CMK (cell line): ENCODE data around the gene SLC6A13.

Source experiments
- DNase-seq: peaks from one replicate; pipeline ENCODE4 v3.0.0-alpha.2; 2010; ENCODE audit warnings: low read depth

SLC6A13 gene

GRCh38 chr12:214003-214741 lies 48.5 kb downstream of the SLC6A13 start, which contains the start of gene SLC6A12:
SLC6A12 (minus strand) TSS chr12:214157; CDS start chr12:209986, 4,171 bp downstream.
- no peak for DNase-seq

DNA sequence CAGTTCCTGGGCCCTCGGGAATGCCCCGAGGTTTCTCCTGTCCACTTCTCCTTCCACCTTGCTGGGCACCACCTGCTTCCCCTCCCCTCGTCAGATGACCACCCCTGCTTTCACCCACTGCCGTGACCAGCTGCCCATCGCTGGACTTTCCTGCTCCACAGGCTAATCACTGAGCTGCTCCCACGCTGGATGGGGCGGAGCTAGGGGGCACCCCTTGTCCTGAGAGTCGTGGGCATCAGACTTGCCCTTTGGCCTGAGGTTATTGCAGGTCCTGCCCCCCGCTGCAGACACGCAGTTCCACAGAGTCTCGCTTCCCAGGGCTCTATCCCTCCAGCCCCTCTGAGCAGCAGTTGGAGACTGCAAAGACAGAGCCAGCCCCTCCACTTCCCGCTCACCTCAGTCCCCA lies 49.1 kb downstream of the SLC6A13 start:
- DNase-seq = no peak

- DNase-seq = no peak
Observed at GRCh38 chr12:212715-213526, 49.7 kb downstream of the SLC6A13 start.

GRCh38 chr12:212415-212714 lies 50.3 kb downstream of the SLC6A13 start:
- DNase-seq = no peak

GRCh38 chr12:211639-212414 lies 50.8 kb downstream of the SLC6A13 start:
- DNase-seq = no peak

- DNase-seq = no peak
Observed at GRCh38 chr12:211142-211465, 51.5 kb downstream of the SLC6A13 start.

GRCh38 chr12:210277-211141 lies 52.1 kb downstream of the SLC6A13 start:
- DNase-seq = no peak

GRCh38 chr12:209851-210250 lies 52.8 kb downstream of the SLC6A13 start:
- no peak for DNase-seq

DNA sequence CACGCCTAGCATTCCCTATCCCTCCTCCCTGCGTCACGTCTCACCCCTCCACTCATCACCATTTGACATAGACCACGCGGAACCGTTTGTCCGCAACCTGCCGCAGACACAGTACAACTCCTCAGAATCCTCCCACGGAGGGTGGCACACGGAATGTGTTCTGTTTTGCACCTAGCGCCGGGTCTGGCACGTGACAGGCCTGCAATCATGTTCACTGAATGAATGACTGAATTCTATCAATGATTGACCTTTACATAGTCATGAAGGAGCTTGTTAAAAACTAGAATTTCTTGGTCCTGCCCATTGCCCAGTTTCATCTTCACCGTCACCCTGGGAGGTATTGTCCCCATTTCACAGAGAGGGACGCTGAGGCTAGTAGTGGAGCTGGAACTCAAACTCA lies 53.4 kb downstream of the SLC6A13 start:
- no peak for DNase-seq

DNA sequence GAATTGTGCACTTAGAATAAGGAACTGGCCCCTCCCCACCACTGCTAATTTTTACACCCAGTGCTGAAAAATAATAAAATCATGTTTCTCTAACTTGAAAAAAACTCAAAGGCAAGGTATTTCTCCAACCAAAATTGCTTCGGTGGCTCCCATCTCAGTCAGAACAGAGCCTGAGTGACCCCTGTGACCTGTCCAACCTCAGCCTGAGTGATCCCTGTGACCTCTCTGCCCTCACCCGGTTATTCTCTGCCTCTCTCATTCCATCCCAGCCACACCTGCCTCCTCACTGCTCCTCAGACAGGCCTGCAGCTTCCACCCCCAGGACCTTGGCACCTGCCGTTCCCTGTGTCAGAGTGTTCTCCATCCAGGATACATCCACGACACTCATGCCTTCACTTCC lies 53.8 kb downstream of the SLC6A13 start:
- DNase-seq = no peak

DNA sequence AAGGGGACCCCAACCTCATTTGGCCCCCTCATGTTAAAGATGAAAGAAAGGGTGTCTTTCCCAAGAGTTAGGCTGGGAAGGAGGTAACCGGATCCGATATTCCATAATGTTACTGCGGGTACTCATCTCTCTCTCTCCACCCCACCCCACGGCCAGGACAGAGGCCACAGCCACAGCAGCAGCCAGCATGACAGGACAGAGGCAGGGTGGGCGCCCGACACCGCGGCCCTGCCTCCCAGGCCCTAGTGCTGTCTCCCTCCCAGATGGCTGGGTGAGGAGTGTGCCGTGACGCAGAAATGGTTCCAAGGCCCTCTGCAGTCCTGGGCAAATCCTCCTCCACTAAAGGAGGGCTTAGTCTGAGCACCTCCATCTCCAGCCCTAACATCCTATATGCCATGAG lies 54.8 kb downstream of the SLC6A13 start:
- no peak for DNase-seq

DNA sequence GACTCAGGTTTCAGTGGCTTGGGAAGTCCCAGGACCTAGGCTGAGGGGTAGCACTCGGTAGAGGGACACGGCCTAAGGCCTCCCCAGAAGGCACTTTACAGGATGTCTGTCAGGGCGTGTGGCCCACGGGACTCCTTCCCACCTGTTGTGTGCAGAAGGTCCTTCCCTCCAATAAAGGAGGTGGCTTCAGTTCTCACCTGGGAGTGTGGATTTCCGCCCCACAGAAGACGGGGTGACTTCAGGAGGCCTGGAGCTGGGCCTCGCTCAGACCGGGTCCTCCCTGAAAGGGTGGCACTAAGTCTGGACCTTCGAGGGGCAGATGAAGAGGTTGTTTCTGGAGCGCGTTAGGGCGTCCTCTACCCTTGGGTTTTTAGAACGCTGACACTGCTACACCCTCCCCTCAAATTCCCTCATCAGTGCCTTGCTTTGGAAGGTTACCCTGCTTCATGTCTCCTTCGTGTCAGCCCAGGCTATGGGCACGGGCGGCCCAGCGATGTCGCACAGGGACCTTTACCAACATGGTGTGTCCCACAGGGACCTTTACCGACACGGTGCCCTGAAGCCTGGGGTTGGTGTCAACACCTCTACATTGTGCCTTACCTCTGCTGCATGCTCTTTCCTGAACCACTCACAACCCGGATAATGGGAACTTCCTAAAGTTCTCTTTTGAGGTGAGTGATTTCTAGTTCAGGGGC lies 55.7 kb downstream of the SLC6A13 start:
- no peak for DNase-seq

- DNase-seq = no peak
Observed at GRCh38 chr12:205026-205425, 57.6 kb downstream of the SLC6A13 start.

GRCh38 chr12:204261-204678 lies 58.4 kb downstream of the SLC6A13 start:
- DNase-seq = no peak

DNA sequence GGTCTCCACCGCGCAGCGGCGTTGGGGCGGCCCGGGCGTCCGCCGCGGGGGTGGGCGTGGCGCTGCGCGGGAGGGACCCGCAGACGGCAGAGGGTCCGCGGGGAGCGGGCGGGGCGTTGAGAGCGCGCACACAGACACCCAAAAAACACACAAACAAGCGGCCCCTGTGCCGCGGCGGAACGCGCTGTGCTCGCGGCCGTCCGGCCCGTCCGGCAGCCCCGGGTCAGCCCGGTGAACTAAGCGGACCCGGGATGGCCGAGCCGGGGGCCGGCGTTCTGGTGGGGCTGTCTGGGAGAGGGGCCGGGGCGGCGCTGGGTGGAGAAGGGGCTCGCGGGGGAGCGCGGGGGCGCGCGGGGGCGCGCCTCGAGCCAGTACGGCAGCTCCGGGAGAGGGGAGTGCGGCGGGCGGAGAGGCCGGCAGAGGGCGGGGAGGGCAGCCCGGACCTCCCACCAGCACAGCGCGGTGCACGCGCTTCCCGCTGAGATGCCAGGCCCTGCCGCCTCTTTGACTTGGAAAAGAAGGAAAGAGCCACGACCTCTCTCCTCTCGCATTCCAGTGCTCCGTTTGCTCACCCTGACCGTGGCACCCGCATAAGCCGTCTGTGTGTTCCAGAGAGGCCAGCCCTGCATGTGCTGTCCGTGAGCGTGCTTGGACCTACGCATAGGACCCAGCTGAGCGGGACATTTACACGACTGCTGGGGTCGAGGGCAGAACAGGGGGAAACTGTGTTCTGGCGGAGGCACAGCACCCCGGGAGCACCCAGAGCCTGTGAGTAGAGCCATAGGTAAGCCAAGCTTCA lies 59.0 kb downstream of the SLC6A13 start:
- no peak for DNase-seq

DNA sequence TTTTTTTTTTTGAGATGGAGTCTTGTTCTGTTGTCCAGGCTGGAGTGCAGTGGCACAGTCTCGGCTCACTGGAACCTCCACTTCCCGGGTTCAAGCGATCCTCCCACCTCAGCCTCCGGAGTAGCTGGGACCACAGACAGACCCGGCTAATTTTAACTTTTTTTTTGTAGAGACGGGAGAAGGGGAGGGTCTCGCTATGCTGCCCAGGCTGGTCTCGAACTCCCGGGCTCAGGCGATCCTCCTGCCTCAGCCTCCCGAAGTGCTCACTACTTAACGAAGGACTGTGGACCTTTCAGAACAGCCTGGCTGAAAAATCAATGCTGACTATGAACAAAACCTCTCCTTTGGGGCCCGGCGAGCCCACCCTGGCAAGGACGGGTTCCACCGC lies 59.6 kb downstream of the SLC6A13 start:
- DNase-seq = no peak

GRCh38 chr12:202081-202731 lies 60.4 kb downstream of the SLC6A13 start:
- DNase-seq = no peak

- DNase-seq = no peak
Observed at GRCh38 chr12:201361-201760, 61.3 kb downstream of the SLC6A13 start.

GRCh38 chr12:198705-199104 lies 63.9 kb downstream of the SLC6A13 start:
- DNase-seq = no peak
